HG02678 (cell line): Measurements from ENCODE around the gene LIPN.

ENCODE experiments used
- ATAC-seq: cut with Tn5 transposase; IDR thresholded peaks from one replicate; pipeline ENCODE4 v1.9.1; 2021; ENCODE audit warnings: mild to moderate bottlenecking, moderate library complexity; ENCODE audit not compliant: unreplicated experiment

LIPN gene

GRCh38 chr10:88782222-88782621 lies 22.4 kb downstream of the LIPN start:
- ATAC-seq: no peak

GRCh38 chr10:88783724-88784123 lies 23.9 kb downstream of the LIPN start:
- no peak for ATAC-seq

DNA sequence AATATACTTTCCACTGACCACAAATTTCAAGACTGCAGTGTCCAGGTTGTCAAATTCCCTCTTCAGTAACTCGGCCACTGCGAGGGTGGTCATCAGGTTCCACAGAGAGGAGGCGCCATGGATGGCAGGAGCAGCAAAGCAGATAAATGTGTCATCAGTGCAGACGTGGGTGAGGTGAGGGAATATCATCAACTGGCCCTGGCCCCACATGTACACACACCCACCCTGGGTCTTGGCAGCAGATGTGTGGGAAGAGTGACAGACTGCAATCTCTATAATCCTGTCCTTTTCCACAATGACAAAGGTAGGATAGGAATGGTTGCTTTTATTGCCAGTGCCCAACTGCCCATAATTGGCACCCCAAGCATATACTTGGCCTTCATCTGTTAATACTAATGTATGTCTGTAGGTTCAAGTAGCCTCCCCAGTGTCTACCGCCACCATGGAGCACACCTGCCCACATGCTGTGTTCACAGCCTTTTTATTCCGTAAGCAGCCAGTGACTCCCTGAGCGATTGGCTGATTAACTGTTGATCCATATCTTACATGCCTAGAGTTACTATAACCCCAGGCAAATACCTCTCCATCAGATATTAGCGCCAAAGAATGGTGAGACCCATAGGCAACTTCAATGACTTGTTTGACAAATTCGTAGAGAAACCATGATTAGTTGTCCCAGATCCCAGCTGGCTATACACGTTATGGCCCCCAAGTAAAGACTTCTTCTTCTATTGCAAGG lies 26.4 kb downstream of the LIPN start:
- ATAC-seq: no peak

GRCh38 chr10:88787463-88787862 lies 27.6 kb downstream of the LIPN start:
- ATAC-seq: no peak

DNA sequence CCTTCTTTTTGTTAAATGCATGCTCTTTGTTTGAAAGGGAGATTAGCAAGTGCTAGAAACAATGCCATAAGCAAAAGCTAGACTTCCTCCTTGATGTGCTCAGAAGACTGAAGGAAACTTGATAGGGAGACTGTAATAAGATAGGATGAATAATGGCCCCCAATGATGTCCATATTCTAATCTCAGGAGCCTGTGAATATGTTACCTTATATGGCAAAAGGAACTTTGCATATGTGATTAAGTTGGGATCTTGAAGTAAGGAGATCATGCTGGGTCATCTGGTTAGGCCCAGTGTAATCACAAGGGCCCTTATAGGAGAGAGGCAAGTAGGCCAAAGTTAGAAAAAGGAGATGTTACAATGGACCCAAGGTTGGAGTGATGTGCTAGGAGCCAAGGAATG lies 29.1 kb downstream of the LIPN start:
- ATAC-seq: no peak

DNA sequence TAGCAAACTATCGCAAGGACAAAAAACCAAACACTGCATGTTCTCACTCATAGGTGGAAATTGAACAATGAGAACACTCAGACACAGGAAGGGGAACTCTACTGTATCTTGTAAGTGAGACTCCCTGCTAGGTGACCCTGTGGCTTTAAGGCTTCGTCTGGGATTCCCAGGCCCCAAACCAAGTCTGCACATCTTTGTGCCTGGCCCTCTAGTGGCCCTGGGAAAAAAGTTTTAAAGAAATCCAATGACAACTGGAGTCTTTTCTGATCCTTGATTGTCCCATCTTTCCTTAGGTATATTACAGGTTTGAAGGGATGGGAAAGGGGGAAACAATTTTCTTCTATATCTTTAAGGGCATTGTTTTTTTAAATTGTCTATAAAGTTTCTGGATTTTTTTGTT lies 32.1 kb downstream of the LIPN start:
- ATAC-seq: no peak

DNA sequence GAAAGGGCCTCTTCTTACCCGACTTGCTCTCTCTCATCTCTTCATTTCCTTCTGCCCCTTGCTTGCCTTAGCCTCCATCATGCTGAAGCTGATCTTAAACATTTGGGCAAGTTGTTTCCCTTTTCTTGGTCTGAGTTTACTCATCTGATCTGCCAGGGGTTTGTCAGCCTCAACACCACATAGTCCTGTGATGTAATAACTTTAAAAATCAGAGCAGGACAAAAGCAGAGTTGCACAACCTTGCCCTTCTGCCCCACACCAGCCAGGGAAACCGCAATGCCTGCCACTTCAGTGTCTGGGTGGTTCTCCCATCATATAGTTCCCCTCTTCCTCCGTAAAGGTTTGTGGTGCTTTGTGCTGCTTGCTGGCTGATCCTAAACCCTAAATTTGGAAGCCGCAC lies 32.8 kb downstream of the LIPN start:
- no peak for ATAC-seq

- no peak for ATAC-seq
These were observed 34.0 kb downstream of the LIPN start for GRCh38 chr10:88793712-88794299.

DNA sequence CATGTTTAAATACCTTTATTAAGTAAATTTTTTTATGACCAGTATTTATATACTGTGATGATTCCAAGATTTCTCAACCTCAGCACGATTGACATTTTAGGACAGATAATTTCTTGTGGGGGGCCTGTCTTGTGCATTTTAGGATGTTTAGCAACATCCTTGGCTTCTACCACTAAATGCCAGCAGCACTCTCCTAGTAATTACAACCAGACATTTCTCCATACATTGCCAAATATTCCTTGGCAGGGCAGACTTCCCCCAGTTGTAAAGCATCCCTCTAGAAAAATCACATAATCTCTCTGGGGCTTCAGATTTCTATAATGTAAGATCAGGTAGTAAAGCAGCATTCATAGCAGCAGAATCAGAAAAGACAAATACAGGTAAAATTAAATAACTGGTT lies 34.9 kb downstream of the LIPN start:
- no peak for ATAC-seq

- no peak for ATAC-seq
These were observed 40.6 kb downstream of the LIPN start for GRCh38 chr10:88800152-88801125.

GRCh38 chr10:88802523-88803285 lies 42.9 kb downstream of the LIPN start, which contains the start of gene LIPM:
TSS of gene LIPM (plus strand) at chr10:88802730. CDS start at chr10:88802897, 167 bp downstream.
- no peak for ATAC-seq

DNA sequence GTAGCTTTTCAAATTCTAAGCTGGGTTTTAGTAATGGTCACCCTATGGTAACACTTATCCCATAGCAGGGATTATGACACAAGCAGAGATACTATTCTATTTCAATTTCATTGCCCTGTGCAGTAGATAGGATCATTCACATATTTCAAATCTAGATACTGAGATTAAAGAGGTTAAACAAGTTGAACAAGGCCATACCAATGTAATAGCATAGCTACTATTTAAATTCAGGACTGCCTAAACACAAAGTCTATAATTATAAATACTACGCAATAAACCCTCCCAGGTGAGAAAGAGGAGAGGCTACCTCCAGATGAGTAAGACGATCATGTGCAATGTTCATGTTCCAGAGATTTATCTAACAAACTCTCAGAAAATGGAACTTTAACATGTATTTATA lies 43.8 kb downstream of the LIPN start:
- ATAC-seq: no peak

DNA sequence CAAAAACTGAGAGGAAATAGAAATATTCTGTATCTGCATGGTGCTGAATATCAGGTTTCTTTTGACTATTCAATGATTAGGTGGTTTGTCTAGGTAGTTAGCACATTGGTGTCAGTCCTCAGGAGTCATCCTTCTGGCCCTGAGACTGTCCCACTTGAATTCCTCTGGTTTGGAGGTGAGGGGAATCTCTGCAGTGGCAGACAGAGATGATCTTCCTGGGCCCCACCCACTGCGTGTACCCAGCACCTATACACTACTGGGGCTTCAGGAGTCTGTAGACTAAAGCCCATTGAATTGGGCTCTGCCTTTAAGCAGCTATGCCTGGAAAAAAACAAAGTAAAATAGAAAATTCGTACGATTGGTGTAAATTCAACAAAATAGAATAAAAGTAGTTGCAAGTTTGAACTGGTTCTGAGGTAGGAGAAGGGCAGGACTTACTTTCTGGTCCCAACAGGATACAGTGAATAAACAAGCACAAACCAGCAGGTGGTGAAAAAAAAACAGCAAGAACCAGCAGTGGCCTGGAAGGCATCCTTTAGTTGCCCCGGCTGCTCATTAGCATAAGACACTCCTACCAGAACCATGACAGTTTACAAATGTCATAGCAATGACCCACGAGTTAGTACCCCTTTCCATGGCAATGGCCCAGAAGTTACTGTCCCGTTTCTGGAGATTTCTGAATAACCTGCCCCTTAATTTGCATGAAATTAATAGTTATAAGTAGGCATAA lies 44.4 kb downstream of the LIPN start:
- ATAC-seq: no peak

- no peak for ATAC-seq
These were observed 45.5 kb downstream of the LIPN start for GRCh38 chr10:88805361-88805760.

DNA sequence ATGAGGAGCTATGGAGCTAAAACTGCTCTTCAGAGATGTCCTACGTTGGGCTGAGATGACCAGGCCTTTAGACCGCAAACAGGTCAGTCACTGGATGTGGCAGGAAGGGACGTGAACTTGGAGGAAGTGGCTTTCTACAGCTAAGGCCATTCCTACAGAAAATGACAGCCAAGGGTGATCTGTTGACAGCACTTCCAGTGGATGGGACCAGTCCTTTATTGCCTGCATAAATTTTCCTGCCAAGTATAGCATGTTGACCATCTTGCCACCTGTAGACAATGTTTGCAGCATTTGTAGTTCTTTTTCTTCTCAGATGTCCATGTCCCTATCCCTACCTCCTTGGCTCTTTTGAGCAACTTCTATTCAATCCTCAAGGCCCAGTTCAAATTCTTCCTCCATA lies 46.1 kb downstream of the LIPN start:
- no peak for ATAC-seq

GRCh38 chr10:88809621-88810020 lies 49.8 kb downstream of the LIPN start:
- ATAC-seq: no peak

DNA sequence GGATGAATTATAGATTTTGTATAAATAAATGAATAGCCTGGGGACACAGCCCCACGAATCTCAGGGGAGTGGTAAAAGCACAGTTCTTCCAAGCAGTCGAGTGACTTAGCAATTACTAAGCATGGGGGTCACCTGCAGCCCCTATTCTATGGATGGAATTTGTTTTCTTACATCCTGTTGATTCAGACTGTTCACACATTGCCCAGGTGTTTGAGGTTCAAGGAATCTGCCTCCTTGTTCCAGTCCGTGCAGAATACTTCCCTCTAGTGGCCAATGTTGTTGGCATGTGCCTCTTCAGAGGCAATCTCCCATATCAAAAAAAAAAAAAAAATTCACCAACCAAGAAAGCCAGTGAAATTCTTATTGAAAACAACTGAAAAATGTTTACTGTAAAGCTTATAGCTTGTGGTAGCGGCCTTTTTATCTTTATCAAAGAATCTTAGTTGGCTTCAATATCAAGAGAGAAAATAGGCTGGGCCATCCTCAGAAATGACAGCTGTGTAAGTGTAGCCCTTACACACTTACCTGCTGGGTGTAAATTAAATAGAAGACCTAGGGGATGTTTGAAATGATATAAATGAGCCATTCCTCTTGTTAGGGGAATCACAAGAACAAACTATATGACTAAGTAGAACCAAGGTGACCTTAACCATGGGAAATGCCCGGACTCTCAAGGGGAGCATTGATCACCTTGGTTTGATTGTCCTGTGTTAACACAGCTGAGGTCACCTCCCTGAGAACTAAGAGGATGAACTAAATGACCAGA lies 50.6 kb downstream of the LIPN start:
- no peak for ATAC-seq

DNA sequence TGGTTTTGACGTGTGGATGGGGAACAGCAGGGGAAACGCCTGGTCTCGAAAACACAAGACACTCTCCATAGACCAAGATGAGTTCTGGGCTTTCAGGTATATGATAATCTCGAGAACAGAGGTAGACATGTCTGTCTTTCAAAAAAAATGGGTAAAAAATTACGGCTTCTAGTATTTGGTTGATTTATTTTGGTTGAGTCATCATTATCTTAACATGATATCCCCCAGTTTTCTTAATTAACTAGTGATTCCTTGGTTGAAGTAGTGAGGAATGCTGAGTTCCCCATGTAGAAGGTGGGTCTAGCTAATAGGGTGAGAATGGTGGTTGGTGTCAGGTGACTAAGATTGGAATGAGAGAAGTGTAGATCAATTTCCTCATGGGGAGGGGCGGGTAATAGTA lies 53.4 kb downstream of the LIPN start:
- no peak for ATAC-seq

GRCh38 chr10:88819290-88819689 lies 59.5 kb downstream of the LIPN start:
- ATAC-seq: no peak
